Stimulated activated CD4-positive, alpha-beta T cell treated with anti-CD3 and anti-CD28 coated beads, Interleukin-2, amount 100 ng/mL, for 24 hours (primary cell): Measurements from ENCODE around the gene VPS4A.
"Not testable (repeated sequence)": the region's sequence is repeated elsewhere in the genome, so short reads cannot be mapped to it uniquely, and the experiment has no call there.

Experiments
- DNase-seq, 2 donors: peaks; one replicate each; pipeline ENCODE4 v3.0.0-alpha.2; 2020

The VPS4A gene

DNA sequence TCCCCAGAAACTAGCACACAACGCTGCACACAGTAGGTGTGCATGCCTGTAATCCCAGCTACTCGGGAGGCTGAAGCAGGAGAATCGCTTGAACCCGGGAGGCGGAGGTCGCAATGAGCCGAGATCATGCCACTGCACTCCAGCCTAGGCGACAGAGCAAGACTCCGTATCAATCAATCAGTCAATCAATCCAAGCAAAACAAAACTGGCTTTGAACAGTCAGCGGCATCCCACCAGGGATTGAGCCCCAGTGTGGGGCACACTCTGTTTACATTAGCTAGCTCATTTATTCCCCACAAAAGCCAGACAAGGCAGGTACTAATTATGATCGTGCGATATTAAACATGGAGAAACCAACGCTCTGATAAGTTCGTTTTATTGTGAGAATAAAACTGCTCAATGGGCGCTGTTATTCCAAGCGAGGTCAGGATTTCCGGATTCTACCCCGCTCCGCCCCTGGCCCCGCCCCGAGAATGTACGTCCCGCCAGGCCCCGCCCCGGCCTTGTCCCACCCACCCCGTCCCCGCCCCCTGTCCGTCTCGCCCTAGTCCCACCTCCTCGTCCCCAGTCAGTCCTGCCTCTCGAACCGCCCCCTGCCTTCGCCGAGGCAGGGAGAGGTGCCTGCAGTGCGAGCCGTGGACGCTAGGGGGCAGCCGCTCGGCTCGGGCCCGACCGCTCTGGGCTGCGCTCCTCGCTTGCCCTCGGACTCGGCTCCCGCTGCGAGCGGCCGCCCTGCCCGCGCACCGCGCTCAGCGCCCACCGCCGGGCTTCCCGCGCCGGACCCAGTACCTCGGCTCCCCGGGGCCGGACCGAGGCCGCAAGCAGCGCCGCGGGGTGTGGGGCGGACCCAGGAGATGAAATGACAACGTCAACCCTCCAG is at the start of gene VPS4A:
TSS of gene VPS4A (plus strand) at position 698 of the 880 bp plus-strand sequence. CDS start at position 860, 162 bp downstream.
- peak; percentile 98 to 99 for DNase-seq

DNA sequence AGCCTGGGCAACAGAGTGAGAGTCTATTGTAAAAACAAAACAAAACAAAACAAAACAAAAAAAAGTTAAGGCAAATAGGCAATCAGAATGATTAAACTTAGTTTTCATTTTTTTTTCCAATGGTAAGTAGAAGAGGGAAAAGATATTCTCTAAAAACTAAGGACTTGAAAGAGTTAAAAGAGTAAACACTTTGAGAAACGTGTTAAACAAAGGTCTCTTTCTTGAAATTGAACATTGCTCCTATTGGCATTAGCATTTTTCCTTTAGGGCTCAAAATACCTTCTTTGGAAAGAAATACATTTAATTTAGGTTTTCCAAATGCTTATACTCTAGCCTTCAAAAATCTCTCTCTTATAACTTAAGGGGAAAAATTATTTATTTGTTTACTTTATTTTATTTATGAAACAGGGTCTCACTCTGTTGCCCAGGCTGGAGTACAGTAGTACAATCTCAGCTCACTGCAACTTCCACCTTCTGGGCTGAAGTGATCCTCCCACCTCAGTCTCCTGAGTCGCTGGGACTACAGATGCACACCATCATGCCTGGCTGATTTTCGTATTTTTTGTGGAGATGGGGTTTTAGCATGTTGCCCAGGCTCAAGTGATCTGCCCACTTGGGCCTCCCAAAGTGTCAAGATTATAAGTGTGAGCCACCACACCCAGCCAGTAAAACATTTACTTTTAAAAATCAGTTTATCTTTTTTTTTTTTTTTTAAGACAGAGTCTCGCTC is 44.7 kb upstream of the VPS4A start:
- no peak for DNase-seq

DNA sequence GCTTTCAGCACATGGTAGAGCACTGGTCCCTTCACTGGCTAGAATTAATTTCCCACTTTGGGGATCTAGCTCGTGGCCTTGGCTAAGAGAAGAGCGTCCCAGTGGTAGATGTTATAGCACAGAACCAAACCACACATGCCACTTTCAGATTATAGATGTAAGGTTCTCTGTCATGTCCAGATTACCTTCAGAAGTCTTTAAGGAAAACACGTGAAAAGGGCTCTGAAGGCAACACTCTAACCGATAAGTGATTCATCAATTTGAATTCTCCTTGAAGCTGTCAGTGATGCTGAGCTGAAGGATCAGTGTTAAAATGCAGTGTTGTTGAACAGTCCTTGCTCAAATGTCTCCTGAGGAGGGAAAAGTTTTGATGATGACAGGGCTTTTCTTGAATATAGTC is 43.5 kb upstream of the VPS4A start:
- DNase-seq = no peak

DNA sequence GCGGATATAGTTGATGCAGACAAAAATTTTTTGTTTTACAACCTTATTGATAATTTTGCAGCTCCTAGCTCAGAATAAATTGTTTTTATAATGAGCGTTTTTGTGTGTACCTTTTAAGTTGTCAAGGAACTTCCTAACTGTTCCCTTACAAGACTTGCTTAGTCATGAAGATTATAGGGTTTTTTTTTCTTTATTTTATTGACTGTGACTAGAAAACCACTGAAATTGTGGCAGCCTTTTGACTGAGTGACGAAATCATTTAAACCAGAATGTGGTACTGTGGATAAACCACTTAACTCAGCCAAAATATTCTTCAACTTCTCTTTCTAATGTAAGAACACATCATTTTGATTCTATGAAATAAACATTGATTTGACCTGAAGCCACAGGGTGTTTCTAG is 40.8 kb upstream of the VPS4A start:
- no peak for DNase-seq

DNA sequence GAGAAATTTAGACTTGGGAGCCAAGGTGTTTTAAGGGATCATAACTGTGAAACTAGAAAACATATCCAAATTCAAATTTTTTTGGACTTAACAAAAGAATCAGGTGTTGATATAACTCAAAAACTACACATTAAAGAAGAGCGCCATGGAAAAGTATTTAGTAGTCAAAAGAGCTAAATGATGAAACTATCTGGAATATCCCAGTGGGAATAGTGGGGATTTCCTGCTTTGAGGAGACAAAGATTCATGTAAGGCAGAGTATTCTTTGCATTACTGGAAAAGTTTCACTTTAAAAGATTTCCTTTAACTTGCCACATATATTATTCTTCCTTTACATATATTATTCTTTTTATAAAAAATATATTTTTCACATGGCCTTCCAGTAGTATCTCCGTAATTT is 40.3 kb upstream of the VPS4A start:
- no peak for DNase-seq

DNA sequence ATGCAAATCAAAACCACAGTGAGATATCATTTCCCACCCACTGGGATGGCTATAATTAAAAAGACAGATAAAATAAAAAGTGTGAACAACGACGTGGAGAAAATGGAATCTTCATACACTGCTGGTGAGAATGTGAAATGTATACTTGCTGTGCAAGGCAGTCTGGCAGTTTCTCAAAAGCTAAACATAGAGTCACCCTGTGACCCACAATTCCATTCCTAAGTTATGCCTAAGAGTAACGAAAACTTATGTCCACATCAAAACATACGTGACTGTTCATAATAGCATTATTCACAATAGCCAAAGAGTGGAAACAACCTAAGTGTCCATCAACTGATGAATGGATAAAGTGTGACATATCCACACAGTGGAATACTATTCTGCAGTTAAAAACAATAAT is 38.1 kb upstream of the VPS4A start:
- no peak for DNase-seq

DNA sequence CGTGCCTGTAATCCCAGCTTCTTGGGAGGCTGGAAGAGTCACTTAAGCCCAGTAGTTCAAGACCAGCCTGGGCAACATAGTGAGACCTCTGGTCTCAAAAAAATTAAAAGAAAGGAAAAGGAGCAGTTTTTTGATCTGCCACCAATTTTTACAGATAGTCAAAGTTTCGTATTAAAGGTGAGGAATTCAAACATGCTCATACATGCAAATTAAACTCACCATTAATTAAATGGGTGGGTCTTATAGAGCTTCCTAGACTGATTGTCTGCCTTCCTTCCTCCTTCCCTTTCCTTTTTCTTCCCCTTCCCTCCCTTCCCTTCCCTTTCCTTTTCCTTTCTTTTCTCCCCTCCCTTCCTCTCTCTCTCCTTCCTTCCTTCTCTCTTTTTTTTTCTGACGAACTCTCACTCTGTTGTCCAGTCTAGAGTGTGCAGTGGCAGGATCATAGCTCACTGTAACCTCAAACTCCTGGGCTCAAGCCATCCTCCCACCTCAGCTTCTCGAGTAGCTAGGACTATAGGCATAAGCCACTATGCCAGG is 36.4 kb upstream of the VPS4A start:
- DNase-seq = no peak

DNA sequence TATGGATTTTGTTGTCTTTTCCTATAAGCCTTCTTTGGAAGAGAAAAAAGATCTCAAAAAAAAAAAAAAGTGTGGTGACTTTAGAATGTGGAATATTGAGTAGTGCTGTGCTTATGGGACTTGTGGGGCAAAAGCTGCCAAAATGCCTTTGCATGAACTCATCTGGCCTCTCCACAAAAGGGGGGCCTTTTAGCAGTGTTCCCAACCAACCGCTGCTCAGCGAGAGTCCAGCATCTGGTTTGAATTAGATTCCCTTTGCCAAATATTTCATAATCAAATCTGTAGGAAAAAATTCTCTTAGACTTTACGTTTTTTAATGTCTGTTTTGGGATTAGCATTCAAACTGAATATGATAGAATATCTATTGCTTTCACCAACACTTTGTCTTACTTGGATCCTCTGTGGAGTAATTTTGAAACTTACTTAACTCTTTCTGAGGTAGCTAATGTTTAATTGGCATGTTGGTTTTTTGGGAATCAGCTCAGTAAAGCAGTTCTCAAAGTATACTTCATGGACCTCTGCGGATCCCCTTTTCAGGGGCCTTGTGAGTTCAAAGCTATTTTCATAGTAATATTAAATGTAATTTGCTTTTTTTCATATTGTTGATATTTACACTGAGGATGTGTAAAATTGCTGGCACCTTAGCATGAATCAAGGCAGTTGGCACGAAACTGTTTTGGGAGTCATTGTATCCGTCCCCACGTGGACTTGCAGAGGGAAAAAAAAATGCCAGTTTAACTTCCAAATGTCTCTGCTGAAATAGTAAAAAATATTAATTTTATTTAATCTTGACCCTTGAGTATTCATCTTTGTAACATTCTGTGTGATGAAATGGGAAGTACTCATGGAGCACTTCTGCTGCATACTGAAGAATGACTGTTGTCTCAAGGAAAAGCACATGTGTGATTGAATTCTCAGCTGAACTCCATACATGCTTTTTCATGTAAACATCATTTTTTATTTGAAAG is 34.7 kb upstream of the VPS4A start:
- DNase-seq = no peak

DNA sequence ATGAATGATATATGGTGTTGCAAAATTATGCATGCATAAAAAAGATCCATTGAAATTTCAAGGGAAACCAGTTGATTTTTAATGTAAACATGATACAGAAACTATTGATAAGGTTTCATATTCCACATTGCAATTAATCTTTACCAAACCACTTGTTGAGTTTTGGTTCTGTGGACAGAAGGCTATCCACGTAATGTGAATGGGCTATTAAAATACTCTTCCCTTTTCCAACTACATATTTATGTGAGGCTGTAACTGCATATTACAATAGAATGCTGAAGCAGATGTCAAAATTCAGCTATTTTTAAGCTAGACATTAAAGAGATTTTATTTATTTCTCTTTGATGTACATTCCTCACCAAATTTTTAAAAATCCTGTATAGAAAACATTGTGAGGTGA is 33.7 kb upstream of the VPS4A start:
- DNase-seq = no peak

DNA sequence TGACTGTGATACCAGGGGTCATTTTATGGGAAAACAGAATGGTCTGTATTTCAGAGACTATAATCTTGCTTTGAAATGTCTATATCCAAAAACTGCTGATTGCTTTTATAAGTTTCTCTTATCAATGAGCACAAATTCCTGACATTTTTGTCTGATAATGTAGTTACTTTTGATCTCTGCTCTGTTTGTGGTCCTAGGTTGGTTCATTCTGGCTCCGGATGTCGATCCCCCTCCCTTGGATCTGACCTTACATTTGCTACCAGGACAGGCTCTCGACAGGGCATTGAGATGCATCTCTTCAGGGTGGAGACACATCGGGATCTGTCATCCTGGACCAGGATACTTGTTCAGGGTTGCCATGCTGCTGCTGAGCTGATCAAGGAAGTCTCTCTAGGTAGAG is 27.3 kb upstream of the VPS4A start:
- no peak for DNase-seq

DNA sequence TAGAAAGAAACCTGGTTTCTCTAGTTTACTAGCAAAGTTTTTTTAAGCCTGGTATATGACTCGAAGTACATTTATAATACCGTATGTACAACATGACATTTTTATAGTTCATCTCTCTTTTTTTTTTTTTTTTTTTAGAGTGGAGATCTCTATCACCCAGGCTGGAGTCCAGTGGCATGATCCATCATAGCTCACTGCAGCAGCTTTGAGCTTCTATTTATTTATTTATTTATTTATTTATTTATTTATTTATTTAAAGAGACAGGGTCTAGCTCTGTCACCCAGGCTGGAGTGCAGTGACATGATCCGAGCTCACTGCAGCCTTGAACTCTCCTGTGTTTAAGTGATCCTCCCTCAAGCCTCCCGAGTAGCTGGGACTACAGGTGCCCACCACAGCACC is 25.9 kb upstream of the VPS4A start:
- no peak for DNase-seq

DNA sequence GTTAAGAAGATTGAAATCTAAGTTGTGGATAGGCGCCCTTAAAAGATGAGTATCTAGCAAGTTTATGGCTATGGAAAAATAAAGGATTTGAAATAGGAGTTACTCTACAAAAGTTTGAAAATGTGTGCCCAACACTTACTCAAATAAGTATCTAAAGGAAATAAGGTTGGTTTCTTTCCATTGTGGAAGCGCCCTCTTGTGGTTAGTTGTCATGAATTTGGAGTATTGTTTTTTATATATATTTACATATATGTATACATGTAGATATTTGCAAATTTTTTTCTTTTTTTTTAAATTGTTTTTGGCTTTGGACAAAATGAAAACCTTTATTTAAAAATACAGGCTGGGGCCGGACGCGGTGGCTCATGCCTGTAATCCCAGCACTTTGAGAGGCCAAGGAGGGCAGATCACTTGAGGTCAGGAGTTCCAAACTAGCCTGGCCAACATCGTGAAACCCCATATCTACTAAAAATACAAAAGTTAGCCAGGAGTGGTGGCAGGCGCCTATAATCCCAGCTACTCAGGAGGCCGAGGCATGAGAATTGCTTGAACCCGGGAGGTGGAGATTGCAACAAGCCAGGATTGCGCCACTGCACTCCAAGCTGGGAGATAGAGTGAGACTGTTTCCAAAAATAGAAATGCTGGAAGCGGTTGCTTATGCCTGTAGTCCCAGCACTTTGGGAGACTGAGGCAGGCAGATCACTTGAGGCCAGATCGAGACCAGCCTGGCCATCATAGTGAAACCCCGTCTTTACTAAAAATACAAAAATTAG is 24.0 kb upstream of the VPS4A start:
- DNase-seq = peak; percentile 8 to 45

DNA sequence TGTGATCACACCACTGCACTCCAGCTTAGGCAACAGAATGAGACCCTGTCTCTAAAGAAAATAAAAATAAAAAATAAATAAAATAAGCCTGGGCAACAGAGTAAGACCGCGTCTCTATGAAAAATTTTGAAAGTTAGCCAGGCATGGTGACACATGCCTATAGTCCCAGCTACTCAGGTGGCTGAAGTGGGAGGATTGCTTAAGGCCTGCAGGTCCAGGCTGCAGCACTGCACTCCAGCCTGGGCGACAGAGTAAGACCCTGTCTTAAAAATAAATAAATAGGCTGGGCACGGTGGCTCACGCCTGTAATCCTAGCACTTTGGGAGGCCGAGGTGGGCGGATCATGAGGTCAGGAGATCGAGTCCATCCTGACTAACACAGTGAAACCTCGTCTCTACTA is 19.5 kb upstream of the VPS4A start:
- DNase-seq = not testable (repeated sequence)

DNA sequence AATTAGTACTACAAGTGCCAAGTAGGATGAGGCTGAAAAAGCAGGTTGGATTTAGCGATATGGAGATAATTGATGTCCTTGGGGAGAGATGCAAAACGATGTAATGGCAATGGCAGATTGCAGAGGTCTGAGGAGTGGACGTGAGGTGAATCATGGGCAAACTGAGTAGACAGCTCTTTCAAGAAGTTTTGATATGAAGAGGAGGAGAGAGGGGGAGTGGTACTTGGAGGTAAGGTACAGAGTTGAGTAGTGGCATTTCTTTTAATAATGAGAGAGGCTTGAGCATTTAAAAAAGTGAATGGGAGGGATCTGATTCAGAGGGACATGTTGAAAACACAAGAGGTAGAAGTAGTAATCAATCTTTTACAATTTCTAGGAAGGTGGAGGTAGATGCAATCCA is 17.7 kb upstream of the VPS4A start:
- DNase-seq = no peak

DNA sequence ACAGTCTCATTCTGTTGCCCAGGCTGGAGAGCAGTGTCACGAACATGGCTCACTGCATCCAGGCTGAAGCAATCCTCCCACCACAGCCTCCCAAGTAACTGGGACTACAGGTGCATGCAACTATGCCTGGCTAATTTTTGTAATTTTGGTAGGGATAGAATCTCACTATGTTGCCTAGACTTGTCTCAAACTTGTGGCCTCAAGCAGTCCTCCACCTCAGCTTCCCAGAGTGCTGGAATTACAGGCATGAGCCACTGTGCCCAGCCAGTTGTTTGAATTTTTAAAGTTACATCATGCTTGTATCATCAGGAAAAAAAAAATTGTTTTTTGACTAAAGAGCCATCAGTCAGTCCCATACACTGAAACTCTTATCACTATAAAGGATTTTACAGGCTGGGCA is 17.1 kb upstream of the VPS4A start:
- no peak for DNase-seq

DNA sequence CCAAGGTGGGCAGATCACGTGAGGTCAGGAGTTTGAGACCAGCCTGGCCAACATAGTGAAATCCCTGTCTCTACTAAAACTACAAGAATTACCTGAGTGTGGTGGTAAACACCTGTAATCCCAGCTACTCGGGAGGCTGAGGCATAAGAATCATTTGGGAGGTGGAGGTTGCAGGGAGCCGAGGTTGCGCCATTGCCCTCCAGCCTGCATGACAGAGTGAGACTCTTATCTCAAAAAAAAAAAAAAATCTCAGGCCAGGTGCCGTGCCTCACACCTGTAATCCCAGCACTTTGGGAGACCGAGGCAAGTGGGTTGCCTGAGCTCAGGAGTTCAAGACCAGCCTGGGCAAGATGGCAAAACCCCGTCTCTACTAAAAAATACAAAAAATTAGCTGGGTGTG is 14.4 kb upstream of the VPS4A start:
- DNase-seq = not testable (repeated sequence)

DNA sequence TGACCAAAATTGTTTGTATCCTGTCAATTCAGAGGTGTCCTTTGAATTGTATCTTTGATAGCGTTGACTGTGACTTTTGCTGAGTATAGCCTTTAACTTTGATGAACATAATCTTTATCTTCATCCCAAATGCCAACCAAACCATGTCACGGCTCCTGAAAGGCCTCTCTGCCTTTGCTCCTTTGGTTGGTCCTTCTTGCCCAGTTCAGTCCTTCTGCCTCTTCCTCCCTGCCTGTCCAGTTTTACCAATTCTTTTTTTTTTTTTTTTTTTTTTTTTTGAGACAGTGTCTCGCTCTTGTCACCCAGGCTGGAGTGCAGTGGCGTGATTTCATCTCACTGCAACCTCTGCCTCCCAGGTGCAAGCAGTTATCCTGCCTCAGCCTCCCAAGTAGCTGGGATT is 12.9 kb upstream of the VPS4A start:
- no peak for DNase-seq

DNA sequence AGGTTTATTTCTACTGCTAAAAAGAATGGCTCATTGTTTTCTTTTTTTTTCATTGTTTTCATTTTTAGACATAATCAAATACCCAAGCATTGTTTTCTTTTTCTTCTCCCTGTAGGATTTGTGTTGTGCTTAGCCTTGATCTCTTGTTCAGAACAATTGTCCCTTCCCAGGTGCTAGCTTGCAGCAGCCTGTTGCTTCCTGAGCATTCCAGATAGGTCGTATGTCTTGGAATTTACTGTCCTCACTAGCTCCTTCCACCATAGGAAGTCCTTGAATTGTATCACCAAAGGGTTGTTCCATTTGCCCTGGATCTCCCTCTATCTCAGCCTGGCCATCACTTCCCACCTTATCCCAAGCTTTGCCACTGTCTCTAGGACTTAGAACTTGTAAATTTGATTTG is 10.0 kb upstream of the VPS4A start:
- no peak for DNase-seq

DNA sequence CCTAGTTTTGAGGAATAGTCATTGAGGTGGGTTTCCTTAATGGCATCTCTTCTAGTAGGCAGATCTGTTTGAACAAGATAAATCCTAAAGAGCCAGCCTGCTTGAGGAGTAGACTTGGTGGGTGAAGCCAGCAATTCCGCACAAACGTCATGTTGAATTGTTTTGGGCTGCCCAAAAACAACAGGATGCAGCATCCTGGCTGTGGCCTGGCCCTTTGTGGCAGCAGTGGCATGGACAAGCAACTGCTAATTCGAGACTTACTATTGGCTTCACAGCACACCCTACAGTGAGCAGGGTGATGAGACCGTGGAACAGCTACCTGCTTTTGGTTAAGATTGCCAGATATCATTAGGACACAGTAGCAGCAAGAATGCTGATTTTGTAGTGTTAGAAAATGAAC is 9.3 kb upstream of the VPS4A start:
- no peak for DNase-seq

DNA sequence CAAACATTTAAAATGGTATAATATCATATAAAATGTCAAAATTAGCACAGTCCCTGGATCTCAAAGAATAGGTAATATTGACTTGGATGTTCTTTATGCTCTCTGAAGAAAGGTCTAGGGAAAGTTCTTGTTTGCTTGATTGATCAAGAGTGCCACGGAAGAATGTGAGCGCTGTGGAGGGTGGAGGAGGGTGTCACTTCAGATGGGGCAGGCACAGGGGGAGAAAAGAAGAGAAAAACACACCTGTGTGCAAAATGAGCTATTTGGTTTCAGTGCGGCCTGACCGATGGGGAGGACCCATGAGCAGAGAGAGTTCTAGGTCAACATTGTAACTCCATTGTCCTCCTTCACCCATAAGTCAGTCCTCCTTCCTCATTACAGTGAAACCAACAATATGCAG is 8.8 kb upstream of the VPS4A start:
- no peak for DNase-seq

DNA sequence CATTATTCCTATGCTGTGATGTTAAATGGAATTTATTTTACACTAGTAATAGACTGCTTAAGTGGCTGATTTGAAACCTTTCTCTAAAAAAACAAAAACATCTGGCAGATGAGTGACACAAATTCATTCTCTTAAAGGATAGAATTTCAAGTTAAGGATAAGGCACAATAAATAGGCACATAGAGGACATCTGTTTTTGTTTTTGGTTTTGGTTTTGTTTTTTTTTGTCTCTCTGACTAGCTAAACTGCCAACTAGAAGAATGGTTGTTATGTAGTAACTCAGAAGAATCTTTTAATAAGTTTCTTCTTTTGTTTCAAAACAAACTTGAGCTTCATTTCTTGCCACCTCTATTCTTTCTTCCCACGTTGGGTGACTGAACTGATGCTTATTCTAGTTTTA is 5.1 kb upstream of the VPS4A start:
- DNase-seq = no peak

DNA sequence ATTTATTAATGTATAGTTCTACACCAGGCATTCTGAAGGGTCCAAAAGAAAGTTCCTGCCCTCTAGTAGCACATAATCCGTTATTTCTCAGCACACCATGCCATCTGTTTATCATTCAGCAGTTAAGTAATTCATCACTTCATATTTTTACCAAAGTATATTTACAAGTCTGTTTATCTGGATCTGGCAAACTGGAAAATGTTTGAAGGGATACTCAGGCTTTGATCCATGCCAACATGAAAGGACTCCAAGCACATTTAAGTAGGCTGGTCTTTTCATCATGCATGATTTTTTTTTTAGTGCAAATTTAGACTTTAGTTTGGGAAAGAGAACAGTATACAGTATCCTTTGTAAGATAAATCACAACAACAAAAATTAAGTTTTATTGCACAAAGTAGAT is 4.1 kb upstream of the VPS4A start:
- no peak for DNase-seq
